ENCODE measurements around the gene FAM89B.
A peak's percentile ranks its signal among the peaks of the same experiment; 100 is the strongest.

The FAM89B gene

GRCh38 chr11:65576867-65577755, 4.8 kb downstream of the FAM89B start:
- Histone ChIP-seq H3K4me2 (ENCODE audit: low read depth, low read length, poor library complexity, severe bottlenecking) (peak overlapping the region; percentile 48), H3K27ac (ENCODE audit: low read depth, low read length) (no peak overlapping the region)

GRCh38 chr11:65577756-65578109, 5.4 kb downstream of the FAM89B start:
- peaks cover 11% of the 10 kb centered on the region for H3F3A ChIP-seq (ENCODE audit: insufficient read depth)
- no peaks in the 10 kb centered on the region for H3K79me2 ChIP-seq (ENCODE audit: insufficient read depth, low read length)
- H3K36me3 ChIP-seq (ENCODE audit: low read length), result no peaks in the 10 kb centered on the region
- H3K4me2 ChIP-seq (ENCODE audit: low read depth, low read length, poor library complexity, severe bottlenecking), result no peak overlapping the region
- H3K9me2 ChIP-seq (replicated peaks; ENCODE audit: insufficient read depth, low read length), result no peaks in the 10 kb centered on the region
- no peaks in the 10 kb centered on the region for H3K27me3 ChIP-seq (ENCODE audit: low read length)
- no peaks in the 10 kb centered on the region for H4K20me1 ChIP-seq (ENCODE audit: low read depth, low read length)
- TF ChIP-seq EZH2phosphoT487 (conservative IDR thresholded peaks at IDR 0.05; ENCODE audit: low read length), result no peak
- TF ChIP-seq, protein P1, sequence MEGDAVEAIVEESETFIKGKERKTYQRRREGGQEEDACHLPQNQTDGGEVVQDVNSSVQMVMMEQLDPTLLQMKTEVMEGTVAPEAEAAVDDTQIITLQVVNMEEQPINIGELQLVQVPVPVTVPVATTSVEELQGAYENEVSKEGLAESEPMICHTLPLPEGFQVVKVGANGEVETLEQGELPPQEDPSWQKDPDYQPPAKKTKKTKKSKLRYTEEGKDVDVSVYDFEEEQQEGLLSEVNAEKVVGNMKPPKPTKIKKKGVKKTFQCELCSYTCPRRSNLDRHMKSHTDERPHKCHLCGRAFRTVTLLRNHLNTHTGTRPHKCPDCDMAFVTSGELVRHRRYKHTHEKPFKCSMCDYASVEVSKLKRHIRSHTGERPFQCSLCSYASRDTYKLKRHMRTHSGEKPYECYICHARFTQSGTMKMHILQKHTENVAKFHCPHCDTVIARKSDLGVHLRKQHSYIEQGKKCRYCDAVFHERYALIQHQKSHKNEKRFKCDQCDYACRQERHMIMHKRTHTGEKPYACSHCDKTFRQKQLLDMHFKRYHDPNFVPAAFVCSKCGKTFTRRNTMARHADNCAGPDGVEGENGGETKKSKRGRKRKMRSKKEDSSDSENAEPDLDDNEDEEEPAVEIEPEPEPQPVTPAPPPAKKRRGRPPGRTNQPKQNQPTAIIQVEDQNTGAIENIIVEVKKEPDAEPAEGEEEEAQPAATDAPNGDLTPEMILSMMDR (IDR thresholded peaks at IDR 0.05; ENCODE audit: insufficient read depth, low read length, poor library complexity, severe bottlenecking), result no peak
- no peaks in the 10 kb centered on the region for H3K9me3 ChIP-seq (ENCODE audit: insufficient read depth, low read length)
- H3K4me3 ChIP-seq (ENCODE audit: insufficient read depth, low read length, poor library complexity, severe bottlenecking), result no peak overlapping the region
- no peak overlapping the region for H3K9ac ChIP-seq (ENCODE audit: low read length)
- no peak overlapping the region for H2AFZ ChIP-seq (ENCODE audit: low read depth, low read length, severe bottlenecking)
- no peak overlapping the region for H3K27ac ChIP-seq (ENCODE audit: low read depth, low read length)

More at GRCh38 chr11:65576867-65577755, 4.8 kb downstream of the FAM89B start:
- H2AFZ ChIP-seq (ENCODE audit: low read depth, low read length, severe bottlenecking), result no peak overlapping the region
- H3K9me3 ChIP-seq (ENCODE audit: insufficient read depth, low read length), result no peaks in the 10 kb centered on the region
- TF ChIP-seq, protein P1 (IDR thresholded peaks at IDR 0.05; ENCODE audit: insufficient read depth, low read length, poor library complexity, severe bottlenecking), result no peak
- no peak for TF ChIP-seq EZH2phosphoT487 (conservative IDR thresholded peaks at IDR 0.05; ENCODE audit: low read length)
- no peak overlapping the region for H3K4me3 ChIP-seq (ENCODE audit: insufficient read depth, low read length, poor library complexity, severe bottlenecking)
- no peaks in the 10 kb centered on the region for H3K9me2 ChIP-seq (replicated peaks; ENCODE audit: insufficient read depth, low read length)
- H3K36me3 ChIP-seq (ENCODE audit: low read length), result no peaks in the 10 kb centered on the region
- no peaks in the 10 kb centered on the region for H3K79me2 ChIP-seq (ENCODE audit: insufficient read depth, low read length)
- H3K27me3 ChIP-seq (ENCODE audit: low read length), result no peaks in the 10 kb centered on the region
- peaks cover 11% of the 10 kb centered on the region for H3F3A ChIP-seq (ENCODE audit: insufficient read depth)
- peak overlapping the region; percentile 84; the same call in 1 of the 2 replicates for H3K9ac ChIP-seq (ENCODE audit: low read length)
- H4K20me1 ChIP-seq (ENCODE audit: low read depth, low read length), result no peaks in the 10 kb centered on the region

DNA sequence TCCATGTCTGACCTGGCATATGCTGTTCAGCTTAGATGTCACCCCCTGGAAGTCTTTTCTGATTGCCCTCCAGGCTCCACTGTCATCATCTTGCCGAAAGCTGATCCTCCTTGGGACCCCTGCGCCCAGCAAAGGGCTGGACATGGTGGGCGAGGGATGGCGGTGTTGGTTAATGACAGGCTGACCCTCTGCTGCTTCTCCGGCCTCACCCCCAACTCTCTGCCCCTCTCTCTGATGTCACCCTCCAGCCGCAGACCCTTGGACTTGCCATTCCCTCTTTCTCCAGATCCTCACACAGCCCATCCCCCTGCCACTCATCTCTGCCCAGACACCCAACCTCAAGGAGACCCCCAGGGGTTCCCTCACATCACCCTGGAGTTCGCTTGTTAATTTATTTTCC, 5.8 kb downstream of the FAM89B start:
- Histone ChIP-seq H3K9me2 (replicated peaks; ENCODE audit: insufficient read depth, low read length) (no peaks in the 10 kb centered on the region), H3K27me3 (ENCODE audit: low read length) (no peaks in the 10 kb centered on the region), H3K27ac (ENCODE audit: low read depth, low read length) (no peak overlapping the region), H4K20me1 (ENCODE audit: low read depth, low read length) (no peaks in the 10 kb centered on the region), H2AFZ (ENCODE audit: low read depth, low read length, severe bottlenecking) (no peak overlapping the region), H3K79me2 (ENCODE audit: insufficient read depth, low read length) (no peaks in the 10 kb centered on the region), H3F3A (ENCODE audit: insufficient read depth) (peaks cover 11% of the 10 kb centered on the region), H3K4me3 (ENCODE audit: insufficient read depth, low read length, poor library complexity, severe bottlenecking) (no peak overlapping the region), H3K4me2 (ENCODE audit: low read depth, low read length, poor library complexity, severe bottlenecking) (no peak overlapping the region), H3K9me3 (ENCODE audit: insufficient read depth, low read length) (no peaks in the 10 kb centered on the region), H3K36me3 (ENCODE audit: low read length) (no peaks in the 10 kb centered on the region), H3K9ac (ENCODE audit: low read length) (no peak overlapping the region)
- TF ChIP-seq, protein P1 (IDR thresholded peaks at IDR 0.05; ENCODE audit: insufficient read depth, low read length, poor library complexity, severe bottlenecking), result no peak
- TF ChIP-seq EZH2phosphoT487 (conservative IDR thresholded peaks at IDR 0.05; ENCODE audit: low read length), result no peak

Data from SU-DHL-6 (cell line).